HG02610 (cell line): ENCODE data around the gene TYMP.

ENCODE experiments used
- ATAC-seq: cut with Tn5 transposase; IDR thresholded peaks from one replicate; pipeline ENCODE4 v1.9.1; 2021; ENCODE audit warnings: mild to moderate bottlenecking, moderate library complexity; ENCODE audit not compliant: unreplicated experiment

TYMP gene

DNA sequence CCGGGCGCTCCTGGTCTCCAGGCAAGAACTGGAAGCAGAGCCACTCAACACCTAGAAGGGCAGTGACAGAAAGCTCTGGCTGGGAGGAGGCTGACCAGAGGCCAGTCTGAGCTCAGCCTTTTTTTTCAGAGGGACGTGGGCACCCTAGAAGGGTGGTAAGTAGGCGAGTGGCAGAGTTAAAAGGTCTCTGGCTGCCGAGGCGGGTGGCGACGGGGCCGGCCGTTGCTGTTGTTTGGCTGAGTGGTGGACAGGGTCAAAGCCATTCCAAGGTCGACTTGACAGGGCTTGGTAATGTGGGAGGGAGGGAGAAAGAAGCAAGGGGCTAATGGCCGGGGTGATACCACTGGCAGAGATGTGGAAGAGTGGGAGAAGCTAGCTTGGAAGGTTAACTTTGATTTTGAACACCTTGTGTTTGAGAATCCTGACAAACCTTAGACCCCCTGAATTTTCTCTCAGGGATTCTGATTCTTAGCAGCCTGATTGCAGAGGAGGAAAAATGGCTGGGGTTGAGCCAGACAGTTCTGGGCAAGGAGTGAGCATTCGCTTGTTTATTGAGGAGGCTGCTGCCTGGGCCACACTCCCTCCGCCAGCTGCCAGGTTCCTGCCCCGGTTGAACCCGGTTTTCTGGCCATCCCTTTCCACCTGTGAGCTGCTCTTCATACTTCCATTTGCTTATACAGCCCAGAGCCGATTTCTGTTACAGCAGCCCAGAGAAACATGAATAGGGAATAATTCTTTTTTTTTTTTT, 33.8 kb upstream of the TYMP start:
- ATAC-seq, result no peak

DNA sequence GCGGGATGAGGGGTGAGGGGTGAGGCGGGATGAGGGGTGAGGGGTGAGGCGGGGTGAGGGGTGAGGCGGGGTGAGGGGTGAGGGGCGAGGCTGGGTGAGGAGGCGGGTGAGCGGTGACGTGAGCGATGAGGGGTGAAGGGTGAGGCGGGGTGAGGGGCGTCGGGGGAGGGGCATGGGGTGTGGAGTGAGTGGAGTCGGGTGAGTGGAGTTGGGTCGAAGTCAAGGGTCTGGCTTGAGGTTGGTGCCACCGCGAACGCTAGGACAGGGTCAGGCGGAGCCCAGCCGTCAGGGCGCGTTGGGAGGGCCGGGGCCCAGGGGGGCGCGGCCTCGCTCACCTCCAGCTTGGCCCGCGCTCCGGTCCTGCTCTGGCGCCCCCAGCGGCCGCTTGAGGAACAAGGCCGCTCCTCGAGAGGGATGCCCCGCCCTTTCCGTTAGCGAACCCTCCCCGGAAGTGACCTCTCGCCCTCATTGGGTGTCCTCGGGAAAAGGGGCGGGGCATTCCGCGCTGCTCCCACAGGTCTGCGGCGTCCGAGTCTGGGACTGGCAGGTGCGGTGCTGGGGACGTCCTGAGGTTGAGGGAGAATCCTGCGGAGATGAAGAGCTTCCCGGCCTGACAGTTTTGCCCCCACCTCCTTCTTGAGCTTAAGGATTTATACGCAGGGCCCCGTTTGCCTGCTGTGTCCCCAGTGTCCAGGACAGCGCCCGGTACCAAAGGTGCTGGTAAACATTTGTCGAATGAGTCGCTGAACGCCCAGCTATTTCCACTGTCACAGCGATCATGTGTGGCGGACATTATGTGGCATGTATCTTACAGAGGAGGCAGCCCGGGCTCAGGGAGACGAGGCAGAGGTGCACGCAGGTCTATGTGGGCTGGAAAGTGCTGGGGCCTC, 33.0 kb upstream of the TYMP start, which contains the start of gene SYCE3:
Gene SYCE3, minus strand, starts transcription at position 397 of the 890 bp plus-strand sequence. CDS start 6,514 bp downstream, outside the sequence.
- peak; percentile 88 for ATAC-seq

DNA sequence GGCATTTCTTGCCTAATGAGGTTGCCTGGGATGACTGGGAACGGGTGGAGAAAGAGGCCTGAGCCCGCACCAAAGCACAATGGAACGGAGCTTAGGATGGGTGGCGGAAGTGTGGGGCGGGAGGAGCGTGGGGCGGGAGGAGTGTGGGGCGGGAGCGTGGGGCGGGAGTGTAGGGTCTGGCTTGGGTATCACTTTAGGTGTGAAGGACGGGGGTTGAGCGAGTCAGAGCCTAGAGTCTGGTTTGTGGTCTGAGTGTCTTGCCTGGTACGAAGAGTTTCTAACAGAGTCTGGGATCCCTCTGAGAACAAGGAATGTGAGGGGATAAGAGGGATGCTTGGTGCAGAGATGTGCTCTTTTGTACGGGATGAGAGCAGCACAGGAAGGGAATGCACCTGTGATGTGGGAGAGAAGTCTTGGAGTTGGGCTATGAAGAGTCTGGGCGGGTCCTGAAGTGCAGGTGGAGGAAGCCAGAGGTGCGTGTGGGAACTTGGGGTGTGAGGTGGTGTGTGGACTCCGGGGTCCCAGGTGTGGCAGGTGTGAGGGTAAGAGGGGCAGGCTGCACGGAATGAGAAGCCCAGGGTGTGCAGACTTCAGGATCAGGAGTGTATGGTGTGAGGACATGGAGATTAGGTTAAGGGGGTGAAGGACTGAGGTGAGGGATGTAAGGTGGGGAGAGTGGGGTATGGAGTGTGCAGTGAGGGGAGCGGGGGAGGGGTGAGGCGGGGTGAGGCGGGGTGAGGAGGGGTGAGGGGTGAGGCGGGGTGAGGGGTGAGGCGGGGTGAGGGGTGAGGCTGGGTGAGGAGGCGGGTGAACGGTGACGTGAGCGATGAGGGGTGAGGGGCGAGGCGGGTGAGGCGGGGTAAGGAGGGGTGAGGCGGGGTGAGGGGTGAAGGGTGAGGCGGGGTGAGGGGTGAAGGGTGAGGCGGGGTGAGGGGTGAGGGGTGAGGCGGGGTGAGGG, 31.9 kb upstream of the TYMP start:
- no peak for ATAC-seq

DNA sequence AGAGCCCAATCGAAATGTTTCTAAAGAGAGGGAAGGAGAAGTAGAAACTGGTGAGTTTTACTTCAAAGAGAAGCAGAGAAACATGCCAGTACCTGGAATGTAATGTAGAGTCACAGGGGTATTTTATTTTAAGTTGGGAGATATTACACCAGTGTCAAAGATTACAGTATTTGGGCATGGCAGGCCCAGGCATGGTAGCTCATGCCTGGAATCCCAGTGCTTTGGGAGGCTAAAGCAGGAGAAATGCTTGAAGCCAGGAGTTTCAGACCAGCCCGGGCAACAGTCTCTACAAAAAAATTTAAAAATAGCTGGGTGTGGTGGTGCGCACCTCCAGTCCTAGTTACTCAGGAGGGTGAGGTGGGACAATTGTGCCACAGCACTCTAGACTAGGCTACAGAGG, 30.2 kb upstream of the TYMP start:
- ATAC-seq, result no peak

DNA sequence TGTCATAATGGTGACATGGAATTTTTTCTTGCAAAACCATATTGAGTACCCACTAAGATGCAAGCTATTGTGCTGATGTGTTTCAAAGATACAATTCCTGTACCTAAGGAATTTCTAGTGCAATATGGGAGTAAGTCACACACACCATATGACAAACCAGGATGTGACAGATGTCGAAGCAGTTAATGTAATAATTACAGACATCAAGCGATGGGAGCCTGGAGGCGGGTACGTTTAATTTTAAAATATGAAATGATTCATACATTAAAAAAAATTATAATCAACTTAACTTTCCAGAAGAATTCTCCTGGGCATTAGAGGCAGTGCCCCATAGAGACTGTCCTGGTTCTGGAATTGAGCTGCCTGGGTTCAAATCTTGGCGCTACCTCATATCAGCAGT, 26.9 kb upstream of the TYMP start:
- no peak for ATAC-seq

DNA sequence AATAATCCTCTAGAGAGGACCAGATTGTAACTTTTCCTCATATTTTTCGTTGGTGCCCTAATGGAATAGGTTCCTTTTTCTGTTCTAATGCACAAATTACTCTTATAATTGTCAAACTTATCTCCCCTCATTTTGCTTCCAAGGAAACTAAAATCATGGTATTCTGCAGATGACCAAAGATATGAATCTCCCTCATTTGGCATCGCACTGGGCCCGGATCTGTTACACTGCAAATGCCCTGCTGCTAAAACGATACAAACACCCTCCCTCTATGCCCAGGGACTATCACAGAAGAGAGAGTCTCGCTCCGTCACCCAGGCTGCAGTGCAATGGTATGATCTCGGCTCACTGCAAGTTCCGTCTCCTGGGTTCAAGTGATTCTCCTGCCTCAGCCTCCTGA, 23.5 kb upstream of the TYMP start:
- ATAC-seq, result no peak

DNA sequence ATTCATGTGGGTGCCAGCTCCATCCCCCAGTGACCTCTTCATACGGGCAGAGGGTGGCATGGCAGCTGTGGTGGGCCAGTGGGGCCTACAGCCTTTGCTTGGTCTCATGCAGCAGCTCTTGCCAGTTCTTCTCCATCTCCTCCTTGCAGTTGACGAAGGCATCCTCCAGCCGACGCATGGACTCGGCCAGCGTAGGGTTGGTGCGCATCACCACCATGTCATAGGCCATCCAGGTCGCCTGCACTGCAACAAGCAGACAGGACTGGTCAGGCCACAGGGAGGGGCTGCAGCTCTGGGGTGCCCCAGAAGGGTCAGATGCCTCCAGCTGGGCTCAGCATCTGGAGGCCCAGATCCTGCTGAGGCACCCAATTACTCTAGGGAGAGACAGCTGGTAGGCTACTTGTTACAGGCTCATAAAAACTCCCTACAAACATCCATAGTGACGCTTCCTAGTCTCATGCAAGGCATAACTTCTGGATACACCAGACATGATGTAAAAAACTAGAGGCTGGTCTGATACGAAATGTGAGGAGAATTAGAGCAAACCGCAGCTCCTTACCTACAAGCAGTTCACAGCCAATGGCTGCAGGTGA, 21.4 kb upstream of the TYMP start:
- no peak for ATAC-seq

DNA sequence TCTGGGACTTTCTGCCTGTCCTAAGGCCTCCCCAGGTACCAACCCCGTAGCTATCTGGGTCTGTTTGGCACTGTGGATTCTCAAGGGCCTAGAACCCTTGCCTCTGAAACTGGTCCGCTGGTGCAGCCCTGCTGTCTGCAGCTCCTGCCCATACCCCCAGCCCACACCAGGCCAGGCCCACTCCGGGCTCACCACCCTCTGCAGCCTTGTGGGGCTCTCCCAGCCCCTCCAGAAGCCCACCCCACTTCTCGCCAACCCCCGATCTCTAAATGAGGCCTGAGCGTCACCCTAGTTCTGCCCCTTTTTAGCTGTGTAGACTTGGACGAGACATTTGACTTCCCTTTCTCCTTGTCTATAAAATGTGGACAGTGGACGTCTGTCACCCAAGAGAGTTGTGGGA, 20.6 kb upstream of the TYMP start:
- ATAC-seq, result no peak

DNA sequence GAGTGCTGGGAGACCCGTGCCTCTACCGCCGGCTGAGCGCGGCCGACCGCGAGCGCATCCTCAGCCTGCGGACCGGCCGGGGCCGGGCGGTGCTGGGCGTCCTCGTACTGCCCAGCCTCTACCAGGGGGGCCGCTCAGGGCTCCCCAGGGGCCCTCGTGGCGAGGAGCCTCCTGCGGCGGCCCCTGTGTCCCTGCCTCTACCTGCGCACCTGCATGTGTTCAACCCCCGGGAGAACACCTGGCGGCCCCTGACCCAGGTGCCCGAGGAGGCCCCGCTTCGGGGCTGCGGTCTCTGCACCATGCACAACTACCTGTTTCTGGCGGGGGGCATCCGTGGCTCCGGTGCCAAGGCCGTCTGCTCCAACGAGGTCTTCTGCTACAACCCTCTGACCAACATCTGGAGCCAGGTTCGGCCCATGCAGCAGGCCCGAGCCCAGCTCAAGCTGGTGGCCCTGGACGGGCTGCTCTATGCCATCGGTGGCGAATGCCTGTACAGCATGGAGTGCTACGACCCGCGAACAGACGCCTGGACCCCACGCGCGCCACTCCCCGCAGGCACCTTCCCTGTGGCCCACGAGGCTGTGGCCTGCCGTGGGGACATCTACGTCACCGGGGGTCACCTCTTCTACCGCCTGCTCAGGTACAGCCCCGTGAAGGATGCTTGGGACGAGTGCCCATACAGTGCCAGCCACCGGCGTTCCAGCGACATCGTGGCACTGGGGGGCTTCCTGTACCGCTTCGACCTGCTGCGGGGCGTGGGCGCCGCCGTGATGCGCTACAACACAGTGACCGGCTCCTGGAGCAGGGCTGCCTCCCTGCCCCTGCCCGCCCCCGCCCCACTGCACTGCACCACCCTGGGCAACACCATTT, 19.3 kb upstream of the TYMP start:
- no peak for ATAC-seq

DNA sequence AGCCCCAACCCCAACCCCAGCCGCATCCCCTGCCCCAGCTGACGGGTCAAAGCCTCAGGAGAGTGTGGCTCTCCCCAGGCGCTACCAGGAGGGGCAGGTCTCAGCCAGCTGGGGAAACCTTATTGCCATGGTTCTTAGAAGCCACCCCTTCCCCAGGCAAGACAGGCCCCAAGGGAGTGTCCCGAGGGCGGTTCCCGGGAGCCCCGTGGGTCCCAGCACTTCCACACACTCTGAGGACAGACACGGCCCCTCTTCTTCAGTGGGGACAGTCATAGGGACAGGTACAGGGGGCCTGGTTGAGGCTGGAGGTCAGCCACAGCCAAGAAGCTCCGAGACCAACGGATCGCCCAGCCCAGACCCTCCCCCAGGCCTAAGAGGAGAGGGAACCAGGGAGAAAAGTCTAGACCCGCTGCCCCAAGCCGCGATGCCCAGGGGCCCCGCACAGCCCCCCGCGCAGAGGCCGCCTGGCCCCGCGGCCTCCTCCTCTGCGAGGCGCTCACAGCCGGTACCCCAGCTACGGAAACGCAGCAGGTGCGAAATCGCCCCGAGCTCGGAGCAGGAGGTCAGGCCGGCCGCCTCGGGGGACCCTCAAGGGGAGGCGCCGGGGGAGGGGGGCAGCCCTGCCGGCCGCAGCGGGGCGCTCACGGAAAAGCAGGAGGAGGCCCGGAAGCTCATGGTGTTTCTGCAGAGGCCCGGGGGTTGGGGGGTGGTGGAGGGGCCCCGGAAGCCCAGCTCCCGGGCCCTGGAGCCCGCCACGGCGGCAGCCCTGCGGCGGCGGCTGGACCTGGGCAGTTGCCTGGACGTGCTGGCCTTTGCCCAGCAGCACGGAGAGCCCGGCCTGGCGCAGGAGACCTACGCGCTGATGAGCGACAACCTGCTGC, 18.5 kb upstream of the TYMP start:
- ATAC-seq, result no peak

DNA sequence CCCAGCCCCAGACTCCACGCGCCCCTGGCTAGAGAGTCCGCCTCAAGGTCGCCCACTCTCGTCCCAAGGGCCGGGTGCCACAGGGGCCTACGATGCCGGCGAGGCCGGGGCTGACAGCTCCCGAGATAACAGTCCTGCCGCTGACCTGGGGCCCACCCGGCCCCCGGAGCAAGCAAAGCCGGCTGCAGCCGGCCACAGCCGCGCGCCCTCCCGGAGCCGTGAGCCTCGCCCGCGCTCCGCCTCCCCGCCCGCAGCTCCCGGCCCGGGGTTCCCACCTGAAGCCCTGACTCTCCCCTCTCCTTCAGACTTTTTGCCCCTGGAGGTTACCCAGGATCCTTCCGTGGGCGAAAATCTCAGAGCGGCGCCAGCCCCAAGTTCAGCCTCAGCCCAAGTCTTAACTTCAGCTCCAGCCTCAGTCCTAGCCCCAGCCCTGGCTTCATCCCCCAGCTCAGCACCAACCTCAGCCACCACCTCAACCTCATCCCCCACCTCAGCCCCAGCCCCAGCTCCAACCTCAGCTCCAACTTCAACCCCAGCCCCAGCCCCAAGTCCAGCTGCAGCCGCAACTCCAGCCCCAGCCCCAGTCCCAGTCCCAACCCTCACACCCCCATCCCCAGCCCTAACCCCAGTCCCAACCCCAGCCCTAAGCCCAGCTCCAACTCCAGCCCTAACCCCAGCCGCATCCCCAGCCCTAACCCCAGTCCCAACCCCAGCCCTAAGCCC, 17.6 kb upstream of the TYMP start:
- no peak for ATAC-seq

DNA sequence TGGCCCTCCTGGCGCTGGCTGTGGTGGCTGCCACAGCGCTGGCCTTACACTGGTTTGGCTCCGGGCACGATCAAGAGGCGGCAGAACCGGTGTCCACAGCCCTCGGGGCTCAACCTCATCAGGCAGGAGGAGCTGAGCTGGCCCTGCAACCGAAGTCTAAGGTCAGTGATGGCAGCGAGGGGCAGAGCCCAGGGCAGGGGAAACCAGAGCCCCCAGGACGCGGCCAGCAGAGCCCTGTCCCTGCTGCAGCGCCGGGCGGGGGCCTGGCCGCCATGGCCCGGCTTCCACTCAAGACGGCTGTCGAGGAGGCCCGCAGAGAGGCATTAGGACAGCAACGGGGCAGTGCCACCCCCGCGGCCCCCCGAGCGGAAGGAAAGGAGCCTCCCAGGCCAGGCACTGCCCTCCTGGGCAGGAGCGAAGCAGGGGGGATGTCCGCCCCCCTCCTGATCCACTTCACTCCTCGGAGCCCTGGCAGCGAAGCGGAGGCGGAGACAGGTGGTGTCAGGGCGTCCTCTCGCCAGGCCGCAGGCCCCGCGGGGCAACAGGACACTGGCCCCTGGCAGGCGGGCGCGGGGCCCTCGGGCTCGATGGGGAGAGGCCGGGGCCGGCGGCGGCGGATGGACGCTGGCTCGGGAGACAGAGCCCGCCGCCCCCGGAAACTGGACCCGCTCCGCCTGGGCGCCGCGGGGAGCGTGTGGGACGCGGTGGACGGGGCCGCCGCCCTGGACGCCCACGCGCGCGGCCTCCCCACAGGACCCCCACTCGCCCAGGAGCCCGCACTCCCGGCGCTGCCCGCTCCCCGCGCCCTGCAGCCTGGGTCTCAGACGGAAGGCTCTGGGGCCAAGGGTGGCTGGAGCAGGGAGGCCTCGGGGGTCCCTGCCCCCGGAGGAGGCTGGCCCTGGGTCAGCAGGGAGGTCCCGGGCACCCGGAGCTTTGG, 16.8 kb upstream of the TYMP start:
- no peak for ATAC-seq

DNA sequence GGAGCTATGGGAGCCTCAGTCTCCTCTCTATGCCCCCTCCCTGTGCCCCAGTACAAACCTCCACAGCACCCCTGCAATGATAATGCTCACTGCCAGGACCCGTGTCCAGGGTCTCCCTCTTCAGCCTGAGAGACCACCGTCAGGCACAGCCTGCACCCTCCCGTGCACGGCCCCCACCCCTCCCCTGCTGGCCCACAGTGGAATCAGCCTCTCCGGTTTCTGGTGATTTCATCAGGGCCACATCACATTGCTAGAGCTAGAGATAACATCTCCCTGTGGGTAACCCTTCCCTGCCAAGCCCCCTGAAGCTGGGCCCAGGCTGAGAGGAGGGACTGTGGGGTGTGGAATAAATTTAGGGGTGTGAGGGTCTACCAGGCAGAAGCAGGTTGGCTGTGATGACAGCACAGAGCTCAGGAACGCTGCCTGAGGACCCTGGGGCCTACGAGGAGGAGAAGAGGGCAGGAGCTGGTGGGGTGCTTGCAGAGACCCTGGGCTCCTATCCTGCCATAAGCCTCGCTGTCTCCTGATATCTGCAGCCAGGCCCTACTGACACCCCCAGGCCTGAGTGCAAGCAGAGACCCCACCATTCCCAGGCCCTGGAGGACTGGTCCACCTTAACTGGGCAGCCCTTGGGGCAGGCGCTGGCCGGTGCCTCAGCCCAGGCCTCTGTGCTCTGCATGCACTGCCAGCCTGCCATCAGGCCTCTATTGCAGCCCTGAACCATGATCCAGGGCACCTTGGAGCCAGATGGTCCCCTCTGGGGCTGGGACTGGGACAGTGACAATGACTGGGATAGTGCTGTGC, 15.9 kb upstream of the TYMP start, which contains the start of gene KLHDC7B:
Gene KLHDC7B, plus strand, starts transcription at position 378 of the 804 bp plus-strand sequence. Its CDS starts 345 bp downstream, at position 723.
- ATAC-seq, result no peak

DNA sequence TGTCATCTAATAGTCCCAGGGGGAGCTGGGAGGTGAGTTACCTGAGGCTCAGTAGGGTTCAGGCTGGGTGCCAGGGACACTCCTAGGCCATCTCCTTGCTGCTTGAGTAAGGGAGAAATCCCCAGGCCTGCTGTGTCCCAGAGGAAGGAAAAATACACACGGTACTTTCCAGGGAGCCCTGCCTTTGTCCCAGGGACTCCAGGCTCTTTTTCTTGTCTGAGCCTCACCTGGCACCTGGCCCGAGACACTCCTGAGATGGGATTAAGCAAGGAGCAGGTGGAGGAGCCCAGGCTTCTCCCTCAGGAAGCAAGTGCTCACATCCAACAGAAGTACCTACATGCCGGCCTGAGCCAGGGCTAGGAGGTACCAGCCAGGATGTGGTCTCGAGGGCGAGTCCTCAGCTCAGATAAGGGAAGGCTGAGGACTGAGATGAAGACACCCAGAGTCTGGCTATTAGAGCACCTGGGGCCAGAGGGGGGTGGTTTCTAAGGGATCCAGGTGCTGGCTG, 15.0 kb upstream of the TYMP start:
- ATAC-seq, result no peak

DNA sequence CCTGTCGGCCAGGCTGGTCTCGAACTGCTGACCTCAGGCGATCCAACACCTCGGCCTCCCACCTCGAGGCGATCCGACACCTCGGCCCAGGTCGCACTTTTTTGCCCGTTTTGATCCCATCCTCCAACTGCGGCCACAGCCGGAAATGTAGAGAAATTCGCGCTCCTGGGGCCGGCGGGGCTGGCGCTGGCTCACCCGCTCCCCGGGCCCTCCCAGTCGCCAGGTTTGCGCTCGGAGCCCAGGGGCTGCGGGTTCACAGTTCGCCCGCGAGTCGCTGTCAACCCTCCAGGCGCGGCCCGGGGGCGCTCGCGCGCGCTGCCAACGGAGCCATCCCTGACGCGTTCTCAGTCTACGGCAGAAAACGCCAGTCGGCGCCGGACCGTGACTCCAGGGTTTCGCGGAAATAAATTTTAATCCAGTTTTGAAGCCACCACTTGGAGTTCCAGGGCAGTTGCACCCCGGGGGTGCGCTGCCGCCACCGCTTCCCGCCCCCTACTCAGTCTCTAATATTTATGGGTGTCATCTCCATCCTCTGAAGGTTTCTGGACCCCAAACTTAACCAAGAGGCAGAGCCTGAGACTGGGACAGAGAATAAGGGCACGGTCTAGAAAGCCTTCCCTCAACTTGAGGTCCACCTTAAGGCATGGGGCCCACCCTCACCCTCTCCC, 14.4 kb upstream of the TYMP start:
- ATAC-seq, result no peak
